Brain pericyte (primary cell): Measurements from ENCODE around the gene SPINT3.

Source experiments
- DNase-seq: peaks from one replicate; pipeline ENCODE4 v3.0.0-alpha.2; 2012; ENCODE audit warnings: low read depth, low spot score

Gene SPINT3

DNA sequence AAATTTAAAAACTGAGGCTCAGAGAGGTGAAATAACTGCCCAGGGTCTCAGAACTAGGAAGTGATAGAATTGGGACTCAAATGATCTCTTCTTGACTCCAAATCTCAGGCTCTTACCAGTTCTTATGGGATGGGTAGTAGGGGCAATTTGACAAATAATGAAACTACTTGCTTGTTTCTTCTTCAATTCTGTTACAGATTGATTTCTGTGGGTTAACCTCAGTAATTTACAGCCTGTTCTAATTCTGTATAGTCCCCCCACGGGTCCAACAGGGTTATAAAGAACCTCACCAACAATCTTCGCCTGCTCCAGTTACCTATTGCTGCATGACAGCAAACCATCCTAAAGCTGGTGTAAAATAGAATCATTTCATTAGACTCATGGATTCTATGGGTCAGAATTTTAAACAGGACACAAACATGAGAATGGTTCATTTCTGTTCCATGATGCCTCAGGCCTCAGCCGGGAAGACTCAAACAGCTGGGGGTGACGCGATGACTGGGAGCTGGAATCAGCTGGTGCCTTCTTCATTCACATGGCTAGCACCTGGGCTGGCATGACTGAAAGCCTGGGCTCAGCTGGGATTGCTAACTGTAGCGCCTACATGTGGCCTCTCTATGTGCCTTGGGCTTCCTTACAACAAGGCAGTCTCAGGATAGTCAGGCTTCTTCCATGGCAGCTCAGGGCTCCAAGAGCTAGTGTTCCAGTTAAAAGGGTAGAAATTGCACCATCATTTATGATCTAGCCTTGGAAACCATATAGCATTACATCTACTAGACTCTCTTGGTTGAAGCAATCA, 52.5 kb downstream of the SPINT3 start:
- no peak for DNase-seq
